ENCODE measurements around the gene OR2T1. TPM values are rescaled to one million over a fixed set of nuclear protein-coding genes. Genes with fewer than 3 reads are reported as not detected.

Gene OR2T1
- total RNA-seq (2013; cell fraction: nucleolus; rRNA removed), result not detected in 2 replicates
- total RNA-seq (2014; rRNA removed), result not detected in 2 replicates
- total RNA-seq (2014; rRNA removed; fragmentation: Illumina TruSeq; extraction: Trizol), result not detected in 2 replicates
- not detected in 2 replicates for total RNA-seq (2021)
- not detected for polyA plus RNA-seq (2011; ENCODE audit: low read depth)
- 0.04 TPM in 1 of 2 replicates, not detected in the other for polyA plus RNA-seq (2011; rRNA removed)
- not detected in 2 replicates for polyA plus RNA-seq (2011; cell fraction: cytosol; rRNA removed)
- not detected in 2 replicates for polyA plus RNA-seq (2011; cell fraction: nucleus; rRNA removed)
- not detected in 2 replicates for polyA plus RNA-seq (2012)
- polyA plus RNA-seq (2014; fragmentation: Illumina TruSeq; extraction: Trizol), result not detected in 2 replicates
- polyA plus RNA-seq (2014; fragmentation: Nextera tagmentation; extraction: Ambion mirVana), result under 1 TPM in 1 of 2 experiments, not detected in 1; 0.02 TPM
- polyA plus RNA-seq (2014; rRNA removed), result not detected in 2 replicates
- polyA plus RNA-seq (2016; fragmentation: Nextera tagmentation; extraction: Ambion mirVana), result not detected
- 0.15 TPM in 1 of 2 replicates, not detected in the other for polyA minus RNA-seq (2011; rRNA and poly(A)+ RNA removed)
- polyA minus RNA-seq (2011; cell fraction: cytosol; rRNA and poly(A)+ RNA removed), result not detected in 2 replicates
- polyA minus RNA-seq (2011; cell fraction: nucleus; rRNA and poly(A)+ RNA removed), result 0.36 TPM in 1 of 2 replicates, not detected in the other
- percentile 23 among the genes with signal in this experiment for Bru-seq, nascent RNA
- percentile 13 among the genes with signal in this experiment for BruChase-seq, experiment 1, labeled RNA remaining after a 6-hour chase
- not detected for BruChase-seq, experiment 2, labeled RNA remaining after a 2-hour chase
- long read RNA-seq, experiment 1, result 0 reads
- long read RNA-seq, experiment 2, result 0 reads

GRCh38 chr1:248402748-248403147, at the start of gene OR2T1:
Gene OR2T1, plus strand, starts transcription at chr1:248403048. Its CDS starts 3,100 bp downstream, at chr1:248406148.
- DNase-seq (ENCODE audit: low read depth, low spot score) (no peak), FAIRE-seq (no peak), ATAC-seq (no peak)
- peaks cover 4% of the 10 kb centered on the region; the same call in 2 of the 3 replicates for H3K9me3 ChIP-seq (replicated peaks; ENCODE audit: control insufficient read depth, insufficient read depth, low read length)
- H3K79me2 ChIP-seq (ENCODE audit: control insufficient read depth, insufficient read depth, low read length), result no peaks in the 10 kb centered on the region
- no peak for TF ChIP-seq PAX8 (IDR thresholded peaks at IDR 0.05)
- TF ChIP-seq ASH2L (IDR thresholded peaks at IDR 0.05; ENCODE audit: borderline replicate concordance, low read depth), result no peak
- no peak for TF ChIP-seq NRF1 (conservative IDR thresholded peaks at IDR 0.05; ENCODE audit: low read depth, low read length)
- no TSS peak for BruUV-seq (replicated peaks)
- in situ Hi-C loops (cut with MboI), result no loop called here
- WGBS (ENCODE audit: insufficient coverage, insufficient replicate concordance, low lambda C conversion rate, missing lambda C conversion rate), result 62% methylated on average over 3 of the region's 3 CpGs
- CTCF ChIA-PET, result no interaction called here
- H3K27ac ChIP-seq (ENCODE audit: control insufficient read depth, insufficient read depth), result no peak within 1 kb of the TSS
- no peak within 1 kb of the TSS for H2AFZ ChIP-seq (ENCODE audit: control insufficient read depth, low read depth, low read length)
- SMC1A ChIA-PET (ENCODE audit: uncharacterized antibody, unreplicated experiment), result interaction anchor here (1.0 to 3.1 kb wide), 3 partner anchors 283 to 404 kb away, joined by 3 to 18 read pairs (median 4); no protein-coding TSS in a partner anchor
- no peak within 1 kb of the TSS for H3K9ac ChIP-seq (ENCODE audit: control insufficient read depth, insufficient read depth, low read length)
- no peak within 1 kb of the TSS for H3K4me3 ChIP-seq
- peaks cover 8% of the 10 kb centered on the region for H3K4me1 ChIP-seq (ENCODE audit: control insufficient read depth, insufficient read depth, low read length)
- intact Hi-C loops (cut with micrococcal nuclease; ENCODE audit: unreplicated experiment), result no loop called here
- H3K4me2 ChIP-seq (ENCODE audit: control insufficient read depth, insufficient read depth), result no peak within 1 kb of the TSS
- no peaks in the 10 kb centered on the region for H3K27me3 ChIP-seq (replicated peaks in 1 of 2; ENCODE audit: control insufficient read depth in 2 of 2, insufficient read depth in 2 of 2, low read length in 1 of 2)
- RAD21 ChIA-PET (ENCODE audit: unreplicated experiment), result no interaction called here
- POLR2A ChIA-PET, result no interaction called here
- no peaks in the 10 kb centered on the region; a peak in 1 of 4 replicates for H3K36me3 ChIP-seq (ENCODE audit: control insufficient read depth in 2 of 2, insufficient read depth in 2 of 2, low read length in 1 of 2)
- no peaks in the 10 kb centered on the region for H4K20me1 ChIP-seq (ENCODE audit: control insufficient read depth, insufficient read depth)

GRCh38 chr1:248359415-248359814, 43.4 kb upstream of the OR2T1 start:
- in situ Hi-C loops (cut with MboI) (no loop called here), intact Hi-C loops (cut with micrococcal nuclease; ENCODE audit: unreplicated experiment) (no loop called here)
- ChIA-PET CTCF (interaction anchor here (1.1 kb wide), 1 partner anchor 8 kb away, joined by 3 read pairs; no protein-coding TSS in a partner anchor), RAD21 (ENCODE audit: unreplicated experiment) (no interaction called here), POLR2A (no interaction called here), SMC1A (ENCODE audit: uncharacterized antibody, unreplicated experiment) (interaction anchor here (1.0 kb wide), 1 partner anchor 12 kb away, joined by 4 read pairs; no protein-coding TSS in a partner anchor)
- Histone ChIP-seq H2AFZ (ENCODE audit: control insufficient read depth, low read depth, low read length) (no peak overlapping the region), H3K36me3 (ENCODE audit: control insufficient read depth in 2 of 2, insufficient read depth in 2 of 2, low read length in 1 of 2) (no peaks in the 10 kb centered on the region), H3K9me3 (replicated peaks; ENCODE audit: control insufficient read depth, insufficient read depth, low read length) (no peaks in the 10 kb centered on the region), H3K27ac (ENCODE audit: control insufficient read depth, insufficient read depth) (no peak overlapping the region), H3K4me1 (ENCODE audit: control insufficient read depth, insufficient read depth, low read length) (no peaks in the 10 kb centered on the region), H3K4me3 (no peak overlapping the region), H3K79me2 (ENCODE audit: control insufficient read depth, insufficient read depth, low read length) (no peaks in the 10 kb centered on the region), H3K27me3 (replicated peaks in 1 of 2; ENCODE audit: control insufficient read depth in 2 of 2, insufficient read depth in 2 of 2, low read length in 1 of 2) (no peaks in the 10 kb centered on the region), H3K4me2 (ENCODE audit: control insufficient read depth, insufficient read depth) (no peak overlapping the region), H3K9ac (ENCODE audit: control insufficient read depth, insufficient read depth, low read length) (no peak overlapping the region), H4K20me1 (ENCODE audit: control insufficient read depth, insufficient read depth) (no peaks in the 10 kb centered on the region)
- DNase-seq (ENCODE audit: low read depth, low spot score) (no peak), ATAC-seq (no peak), FAIRE-seq (no peak)
- BruUV-seq (replicated peaks), result no TSS peak
- WGBS (ENCODE audit: insufficient coverage, insufficient replicate concordance, low lambda C conversion rate, missing lambda C conversion rate), result 29% methylated on average over 3 of the region's 3 CpGs
- TF ChIP-seq PBX3 (IDR thresholded peaks at IDR 0.05; ENCODE audit: insufficient replicate concordance, low read depth, low read length) (no peak), MEF2B (IDR thresholded peaks at IDR 0.05; ENCODE audit: partially characterized antibody, poor library complexity, severe bottlenecking) (no peak), MXI1 (IDR thresholded peaks at IDR 0.05; ENCODE audit: low read depth, low read length) (no peak), BHLHE40 (IDR thresholded peaks at IDR 0.05; ENCODE audit: borderline replicate concordance in 1 of 2, low read depth in 2 of 2, low read length in 1 of 2) (no peak), ZZZ3 (IDR thresholded peaks at IDR 0.05; ENCODE audit: control insufficient read depth, insufficient read length, low read depth) (no peak), NRF1 (conservative IDR thresholded peaks at IDR 0.05; ENCODE audit: low read depth, low read length) (no peak)

Measured in GM12878 (cell line).